ENCODE measurements around the gene TRPM4. TPM values are rescaled to one million over a fixed set of nuclear protein-coding genes. Genes with fewer than 3 reads are reported as not detected.
A peak's percentile ranks its signal among the peaks of the same experiment; 100 is the strongest.

TRPM4 gene
- total and polyA plus RNA-seq, 2 of the 13 experiments (the other 11 are each of a cell fraction or from before 2014, with no cell fraction given): 1.9 to 4.3 TPM

GRCh38 chr19:49119411-49120324 lies 37.9 kb upstream of the TRPM4 start, which contains the start of gene PPFIA3 (continued):
- TF ChIP-seq, protein P1, sequence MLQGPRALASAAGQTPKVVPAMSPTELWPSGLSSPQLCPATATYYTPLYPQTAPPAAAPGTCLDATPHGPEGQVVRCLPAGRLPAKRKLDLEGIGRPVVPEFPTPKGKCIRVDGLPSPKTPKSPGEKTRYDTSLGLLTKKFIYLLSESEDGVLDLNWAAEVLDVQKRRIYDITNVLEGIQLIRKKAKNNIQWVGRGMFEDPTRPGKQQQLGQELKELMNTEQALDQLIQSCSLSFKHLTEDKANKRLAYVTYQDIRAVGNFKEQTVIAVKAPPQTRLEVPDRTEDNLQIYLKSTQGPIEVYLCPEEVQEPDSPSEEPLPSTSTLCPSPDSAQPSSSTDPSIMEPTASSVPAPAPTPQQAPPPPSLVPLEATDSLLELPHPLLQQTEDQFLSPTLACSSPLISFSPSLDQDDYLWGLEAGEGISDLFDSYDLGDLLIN (CRISPR knock-in tag; IDR thresholded peaks at IDR 0.05; ENCODE audit: borderline replicate concordance): peak; percentile 38; the same call in 1 of the 2 replicates
- TF ChIP-seq, protein P2, sequence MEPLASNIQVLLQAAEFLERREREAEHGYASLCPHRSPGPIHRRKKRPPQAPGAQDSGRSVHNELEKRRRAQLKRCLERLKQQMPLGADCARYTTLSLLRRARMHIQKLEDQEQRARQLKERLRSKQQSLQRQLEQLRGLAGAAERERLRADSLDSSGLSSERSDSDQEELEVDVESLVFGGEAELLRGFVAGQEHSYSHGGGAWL (CRISPR knock-in tag; IDR thresholded peaks at IDR 0.05): peak; percentile 92
- TF ChIP-seq RXRA (CRISPR knock-in tag; IDR thresholded peaks at IDR 0.05): 0 out of 2 replicates have a peak, but pooled peaks have one; percentile 48
- 0 out of 2 replicates have a peak, but pooled peaks have one; percentile 53 for TF ChIP-seq REL (CRISPR knock-in tag; conservative IDR thresholded peaks at IDR 0.05)
- peak; percentile 73; the same call in 1 of the 2 replicates for TF ChIP-seq ZNF558 (CRISPR knock-in tag; IDR thresholded peaks at IDR 0.05; ENCODE audit: borderline replicate concordance)
- 0 out of 2 replicates have a peak, but pooled peaks have one; percentile 27 for TF ChIP-seq RNF2 (conservative IDR thresholded peaks at IDR 0.05; ENCODE audit: low read depth)
- peak; percentile 45 for TF ChIP-seq FOSL2 (CRISPR knock-in tag; IDR thresholded peaks at IDR 0.05)
- TF ChIP-seq ZNF598 (CRISPR knock-in tag; IDR thresholded peaks at IDR 0.05; ENCODE audit: borderline replicate concordance): no peak
- peak; percentile 61 for TF ChIP-seq RARA (CRISPR knock-in tag; IDR thresholded peaks at IDR 0.05)
- TF ChIP-seq ZNF768 (CRISPR knock-in tag; IDR thresholded peaks at IDR 0.05): peak; percentile 75; the same call in 1 of the 2 replicates
- TF ChIP-seq SP2 (CRISPR knock-in tag; IDR thresholded peaks at IDR 0.05): peak; percentile 57; the same call in 1 of the 2 replicates
- peak; percentile 34 to 57; a peak in 2 of 4 replicates for TF ChIP-seq HMGXB4 (CRISPR knock-in tag; IDR thresholded peaks at IDR 0.05; ENCODE audit: borderline replicate concordance in 1 of 2, low read depth in 1 of 2)
- TF ChIP-seq NRL (CRISPR knock-in tag; IDR thresholded peaks at IDR 0.05; ENCODE audit: borderline replicate concordance): peak; percentile 62; the same call in 1 of the 2 replicates
- no peak for TF ChIP-seq RBM39 (IDR thresholded peaks at IDR 0.05; ENCODE audit: low read depth, low read length, poor library complexity, severe bottlenecking)
- peak; percentile 86 for TF ChIP-seq ARID4A (CRISPR knock-in tag; IDR thresholded peaks at IDR 0.05; ENCODE audit: borderline replicate concordance)
- TF ChIP-seq ZNF792 (CRISPR knock-in tag; IDR thresholded peaks at IDR 0.05): peak; percentile 84
- TF ChIP-seq, protein P3, sequence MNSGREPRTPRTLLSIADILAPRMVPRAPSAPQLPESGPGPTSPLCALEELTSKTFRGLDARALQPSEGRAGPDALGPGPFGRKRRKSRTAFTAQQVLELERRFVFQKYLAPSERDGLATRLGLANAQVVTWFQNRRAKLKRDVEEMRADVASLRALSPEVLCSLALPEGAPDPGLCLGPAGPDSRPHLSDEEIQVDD (CRISPR knock-in tag; IDR thresholded peaks at IDR 0.05; ENCODE audit: borderline replicate concordance): peak; percentile 89; the same call in 1 of the 2 replicates
- TF ChIP-seq PPARG (CRISPR knock-in tag; conservative IDR thresholded peaks at IDR 0.05): 0 out of 2 replicates have a peak, but pooled peaks have one; percentile 52
- TF ChIP-seq ZNF431 (CRISPR knock-in tag; IDR thresholded peaks at IDR 0.05; ENCODE audit: borderline replicate concordance, low read depth): 0 out of 2 replicates have a peak, but pooled peaks have one; percentile 72

Data from HepG2 (cell line).